Activated CD8-positive, alpha-beta memory T cell treated with anti-CD3 and anti-CD28 coated beads, Interleukin-2, amount 10 ng/mL, durations not matched to agents 7 days and 5 days (primary cell): ENCODE data around the gene APBA2. TPM values are rescaled to one million over a fixed set of nuclear protein-coding genes. Genes with fewer than 3 reads are reported as not detected.

Experiments
- total RNA-seq, 2 experiments: library from RNA; stranded (reverse); gene quantifications; one replicate each; pipeline ENCODE4 v1.2.3, GENCODE V29; 2021

The APBA2 gene
- total RNA-seq, 2 experiments from 2014 or later: 2.6 to 7.9 TPM

Other genes starting within 250 kb of the APBA2 start
- gene GOLGA8M, start 173.6 kb upstream of the APBA2 start, total RNA-seq: 1 to 10 TPM; 4.4 to 4.6 TPM
- gene GOLGA6L7, start 37.3 kb upstream of the APBA2 start, total RNA-seq: not detected